Transverse colon (tissue), 4 donors: ENCODE data around the gene NNMT. TPM values are rescaled to one million over a fixed set of nuclear protein-coding genes. Genes with fewer than 3 reads are reported as not detected.

Experiments used
- DNase-seq: peaks from one replicate; pipeline ENCODE4 v3.0.0-alpha.2; 2019
- H3K27ac ChIP-seq, 4 donors: fragments of 200-600 bp; sonication (generic); 2 replicates each; pipeline ENCODE4 v1.5.1; 2016 to 2018; ENCODE audit warnings: inconsistent platforms in 4 of 4
- H3K27me3 ChIP-seq: fragments of 200-600 bp; sonication (generic); 2 replicates; pipeline ENCODE4 v1.5.1; 2017; ENCODE audit warnings: inconsistent platforms
- H3K36me3 ChIP-seq, 4 donors: fragments of 200-600 bp; sonication (generic); 2 replicates each; pipeline ENCODE4 v1.5.1; 2017 to 2019; ENCODE audit warnings: inconsistent platforms in 4 of 4
- H3K4me1 ChIP-seq, 4 donors: fragments of 200-600 bp; sonication (generic); 2 replicates each; pipeline ENCODE4 v1.5.1; 2017 to 2020; ENCODE audit warnings: inconsistent platforms in 4 of 4
- H3K4me3 ChIP-seq, 4 donors: fragments of 200-600 bp; sonication (generic); 1 replicate in 1 of 4; 2 replicates in 3 of 4; pipeline versions ENCODE4 v1.5.1 to v1.6.1; 2017 to 2019; ENCODE audit warnings: inconsistent platforms in 4 of 4
- H3K9me3 ChIP-seq, 2 donors: fragments of 200-600 bp; sonication (generic); 2 replicates each; pipeline ENCODE4 v1.5.1; 2017 to 2019; ENCODE audit warnings: inconsistent platforms in 2 of 2
- EP300 ChIP-seq: sonication (generic); formaldehyde crosslinking; IDR thresholded peaks from one replicate; pipeline ENCODE4 v1.6.1; 2017; ENCODE audit warnings: antibody characterized with exemption, low read depth
- POLR2A ChIP-seq: fragments of 450-650 bp; IDR thresholded peaks from one replicate; pipeline ENCODE4 v1.6.1; 2016; ENCODE audit warnings: antibody characterized with exemption, mild to moderate bottlenecking, moderate library complexity
- POLR2AphosphoS5 ChIP-seq, 3 donors: sonication (generic); formaldehyde crosslinking; IDR thresholded peaks; one replicate each; pipeline ENCODE4 v1.6.1; 2016; ENCODE audit warnings: antibody characterized with exemption in 3 of 3
- WGBS, 2 donors: methylation state at CpG; one replicate each; pipeline ENCODE4 v1.1.5; 2018; ENCODE audit warnings: low coverage in 1 of 2; 5-methylcytosine and 5-hydroxymethylcytosine counted together
- in situ Hi-C, 4 donors: fragments of 200-750 bp; cut with MboI; loops; one replicate each; pipeline versions ENCODE4 v1.15.0 to v1.15.1; 2017; ENCODE audit warnings: low sequenced_read_pairs in 3 of 4, low pct_ligation_motif_present in 1 of 4, low pct_unique_long_range_greater_than_20kb in 1 of 4
- intact Hi-C: fragments of 100-400 bp; cut with DNase I; formaldehyde crosslinking; loops from one replicate; pipeline ENCODE4 v1.15.1; 2023; ENCODE audit warnings: low total_unique reads
- total RNA-seq, 4 donors: library from RNA; depleted of rRNA; stranded (reverse); fragments of >200 nt; gene quantifications; one replicate each; pipeline ENCODE4 v1.1.0, GENCODE V29; 2016
- TF ChIP-seq, protein P1 (sequence below), 5 experiments: fragments of 200-600 bp in 3 of 5; fragments of 450-650 bp in 2 of 5; sonication (generic) in 3 of 5; IDR thresholded peaks; 1 replicate in 2 of 5; 2 replicates in 3 of 5; pipeline ENCODE4 v1.5.1; 2016 to 2017; ENCODE audit warnings: antibody characterized with exemption in 5 of 5, inconsistent platforms in 3 of 5, mild to moderate bottlenecking in 2 of 5, moderate library complexity in 1 of 5

NNMT gene
- total RNA-seq, 4 donors from 2014 or later: 37.8 to 385 (median 179) TPM

DNA sequence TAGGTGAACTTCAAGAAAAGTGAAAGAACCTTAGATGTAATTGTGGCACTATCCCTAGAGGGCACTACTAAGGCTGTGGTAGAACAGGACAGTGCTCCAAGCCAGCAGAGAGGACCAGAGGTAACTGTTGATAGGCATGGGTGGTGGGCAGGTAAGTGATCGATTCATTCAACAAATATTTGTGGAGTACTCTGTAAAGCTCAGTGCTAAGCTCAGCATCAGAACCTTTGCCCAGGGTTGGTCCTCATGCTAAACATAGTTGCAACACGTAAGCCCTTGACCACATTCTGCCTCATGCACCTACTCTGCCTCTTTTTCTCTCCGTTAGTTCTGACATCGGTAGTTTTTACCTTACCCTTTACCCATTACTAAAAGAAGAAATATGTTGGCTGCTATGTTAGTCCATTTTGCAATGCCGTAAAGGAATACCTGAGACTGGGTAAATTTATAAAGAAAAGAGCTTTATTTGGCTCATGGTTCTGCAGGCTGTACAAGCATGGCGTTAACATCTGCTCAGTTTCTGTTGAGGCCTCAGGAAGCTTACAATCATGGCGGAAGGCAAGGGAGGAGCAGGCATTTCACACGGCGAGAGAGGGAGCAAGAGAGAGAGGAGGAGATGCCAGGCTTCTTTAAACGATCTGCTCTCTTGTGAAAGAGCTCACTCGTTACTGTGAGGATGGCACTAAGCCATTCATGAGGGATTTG, 18.4 kb upstream of the NNMT start:
- peaks cover 0 to 10% (median 3%) of the 10 kb centered on the region in 4 donors for H3K4me1 ChIP-seq
- 82 to 96% methylated on average over 4 to 11 of the region's 11 CpGs for WGBS, 2 donors
- in situ Hi-C loops: no loop called here
- no peak for DNase-seq
- no peak overlapping the region for H3K4me3 ChIP-seq
- H3K36me3 ChIP-seq: no peaks in the 10 kb centered on the region
- H3K27me3 ChIP-seq: peaks cover 4% of the 10 kb centered on the region
- no peaks in the 10 kb centered on the region for H3K9me3 ChIP-seq
- H3K27ac ChIP-seq: no peak overlapping the region
- no peak for TF ChIP-seq EP300
- no peak for TF ChIP-seq POLR2AphosphoS5 (IDR thresholded peaks at IDR 0.05)
- TF ChIP-seq, protein P1, sequence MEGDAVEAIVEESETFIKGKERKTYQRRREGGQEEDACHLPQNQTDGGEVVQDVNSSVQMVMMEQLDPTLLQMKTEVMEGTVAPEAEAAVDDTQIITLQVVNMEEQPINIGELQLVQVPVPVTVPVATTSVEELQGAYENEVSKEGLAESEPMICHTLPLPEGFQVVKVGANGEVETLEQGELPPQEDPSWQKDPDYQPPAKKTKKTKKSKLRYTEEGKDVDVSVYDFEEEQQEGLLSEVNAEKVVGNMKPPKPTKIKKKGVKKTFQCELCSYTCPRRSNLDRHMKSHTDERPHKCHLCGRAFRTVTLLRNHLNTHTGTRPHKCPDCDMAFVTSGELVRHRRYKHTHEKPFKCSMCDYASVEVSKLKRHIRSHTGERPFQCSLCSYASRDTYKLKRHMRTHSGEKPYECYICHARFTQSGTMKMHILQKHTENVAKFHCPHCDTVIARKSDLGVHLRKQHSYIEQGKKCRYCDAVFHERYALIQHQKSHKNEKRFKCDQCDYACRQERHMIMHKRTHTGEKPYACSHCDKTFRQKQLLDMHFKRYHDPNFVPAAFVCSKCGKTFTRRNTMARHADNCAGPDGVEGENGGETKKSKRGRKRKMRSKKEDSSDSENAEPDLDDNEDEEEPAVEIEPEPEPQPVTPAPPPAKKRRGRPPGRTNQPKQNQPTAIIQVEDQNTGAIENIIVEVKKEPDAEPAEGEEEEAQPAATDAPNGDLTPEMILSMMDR (IDR thresholded peaks at IDR 0.05): no peak
- no peak for TF ChIP-seq POLR2A
- intact Hi-C loops: no loop called here

DNA sequence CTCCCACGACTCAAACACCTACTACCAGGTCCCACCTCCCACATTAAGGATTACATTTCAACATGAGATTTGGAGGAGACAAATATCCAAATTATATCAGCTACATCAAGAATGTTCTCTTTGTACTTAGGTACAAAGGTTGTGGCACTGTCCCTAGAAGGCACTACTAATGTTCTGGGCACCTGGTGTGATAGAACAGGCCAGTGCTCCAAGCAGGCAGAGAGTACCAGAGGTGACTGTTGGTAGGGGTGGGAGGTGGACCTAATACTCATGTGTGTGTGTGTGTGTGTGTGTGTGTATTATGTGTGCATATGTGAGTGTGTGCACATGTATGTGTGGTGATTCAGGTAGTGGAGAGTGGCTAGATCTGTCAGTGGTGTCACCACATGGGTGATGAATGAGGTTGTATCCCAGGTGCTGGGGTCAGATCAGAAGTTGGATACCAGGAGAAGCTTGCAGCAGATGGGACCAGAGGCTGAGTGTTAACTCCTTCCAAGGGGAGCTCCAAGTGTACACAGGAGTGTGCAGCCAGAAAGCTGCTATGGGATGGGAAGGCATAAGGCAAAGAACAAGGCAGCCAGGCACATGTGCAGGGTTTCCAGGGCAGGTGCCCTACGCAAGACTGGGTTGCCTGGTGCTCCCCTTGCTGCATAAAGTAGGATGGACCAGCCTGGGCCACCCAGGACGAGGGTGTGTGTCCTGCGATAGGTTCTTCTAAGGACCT, 17.7 kb upstream of the NNMT start:
- Histone ChIP-seq H3K4me1 (peaks cover 0 to 10% (median 3%) of the 10 kb centered on the region in 4 donors), H3K9me3 (no peaks in the 10 kb centered on the region), H3K27ac (no peak overlapping the region), H3K36me3 (no peaks in the 10 kb centered on the region), H3K4me3 (no peak overlapping the region), H3K27me3 (peaks cover 3% of the 10 kb centered on the region)
- in situ Hi-C loops (no loop called here), intact Hi-C loops (no loop called here)
- 82% methylated on average over 4 of the region's 4 CpGs; no CpG with 5 or more reads in 1 of the 2 donors for WGBS, 2 donors
- no peak for TF ChIP-seq EP300
- TF ChIP-seq POLR2AphosphoS5 (IDR thresholded peaks at IDR 0.05): no peak
- DNase-seq: no peak

DNA sequence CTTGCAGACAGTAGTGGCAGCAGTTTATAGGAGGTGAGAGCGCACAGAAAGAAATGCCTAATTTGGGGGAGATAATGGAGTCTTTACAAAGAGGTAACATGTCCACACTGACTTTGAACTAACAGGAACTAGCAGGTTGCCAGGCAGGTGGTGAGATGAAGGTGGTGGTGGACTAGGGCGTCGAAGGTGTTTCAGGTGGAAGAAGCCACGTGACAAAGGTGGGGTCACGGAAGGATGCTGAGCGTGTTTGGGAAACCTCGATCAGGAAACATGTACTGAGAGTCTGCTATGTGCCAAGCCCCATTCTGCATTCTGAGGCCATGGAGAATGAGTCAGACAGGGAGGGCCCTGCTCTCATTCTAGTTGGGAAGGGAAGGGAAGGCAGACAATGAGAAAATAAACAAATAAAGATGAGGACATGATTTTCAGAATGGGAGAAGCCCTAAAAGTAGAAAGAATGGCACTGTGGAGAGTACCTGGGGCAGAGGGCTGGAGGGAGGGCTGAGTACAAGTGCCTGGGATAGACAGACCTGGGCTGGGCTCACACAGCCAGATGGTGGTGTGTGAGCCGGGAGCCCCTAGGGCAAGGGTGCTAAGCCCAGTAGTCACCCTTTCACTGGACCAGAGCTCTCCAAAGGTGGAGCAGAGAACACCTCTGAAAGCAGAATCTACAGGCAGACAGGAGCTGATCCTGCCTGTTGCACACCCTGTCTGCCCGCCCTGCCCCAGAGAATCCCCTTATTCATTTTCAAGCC, 16.2 kb upstream of the NNMT start:
- no peak for DNase-seq
- 77 to 79% methylated on average over 5 to 9 of the region's 9 CpGs for WGBS, 2 donors
- in situ Hi-C loops: no loop called here

DNA sequence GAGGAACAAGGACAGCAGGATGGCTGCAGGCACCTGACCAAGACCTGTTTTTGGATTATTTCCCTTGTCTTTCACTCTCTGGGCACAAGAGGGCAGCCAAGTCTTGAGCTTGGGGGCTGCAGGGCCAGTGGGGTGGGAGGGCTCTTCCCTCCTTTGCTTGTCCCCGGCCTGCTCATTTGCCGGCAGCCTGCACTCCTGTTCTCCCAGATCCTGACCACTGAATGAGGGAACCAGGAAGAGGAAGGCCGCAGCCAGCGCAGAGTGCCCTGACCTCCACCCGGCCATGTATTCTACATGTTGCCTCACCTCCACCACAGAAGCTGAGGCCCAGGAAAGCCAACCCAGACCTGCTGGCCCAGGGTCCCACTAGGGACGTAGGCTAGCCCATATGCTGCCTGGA, 15.5 kb upstream of the NNMT start:
- H3K9me3 ChIP-seq: no peaks in the 10 kb centered on the region
- 41% methylated on average over 6 of the region's 6 CpGs; no CpG with 5 or more reads in 1 of the 2 donors for WGBS, 2 donors
- DNase-seq: no peak
- no peaks in the 10 kb centered on the region for H3K27me3 ChIP-seq
- H3K4me3 ChIP-seq: no peak overlapping the region
- TF ChIP-seq POLR2AphosphoS5 (IDR thresholded peaks at IDR 0.05) (no peak), EP300 (no peak), POLR2A (no peak)
- TF ChIP-seq, protein P1 (IDR thresholded peaks at IDR 0.05): peak; percentile 43 to 50 (median 48)
- peaks cover 0 to 15% (median 3%) of the 10 kb centered on the region in 4 donors for H3K4me1 ChIP-seq
- in situ Hi-C loops: no loop called here
- intact Hi-C loops: loop anchor here (5.0 kb wide), 1 partner anchor 482 kb away; no protein-coding TSS in a partner anchor
- H3K36me3 ChIP-seq: no peaks in the 10 kb centered on the region
- peak overlapping the region in 1 of 4 donors; percentile 21 for H3K27ac ChIP-seq

More for the DNA sequence above, 16.2 kb upstream of the NNMT start:
- intact Hi-C loops: loop anchor here (5.0 kb wide), 1 partner anchor 482 kb away; no protein-coding TSS in a partner anchor
- TF ChIP-seq, protein P1 (IDR thresholded peaks at IDR 0.05): no peak
- TF ChIP-seq EP300: no peak
- TF ChIP-seq POLR2AphosphoS5 (IDR thresholded peaks at IDR 0.05): no peak
- TF ChIP-seq POLR2A: no peak
- H3K36me3 ChIP-seq: no peaks in the 10 kb centered on the region
- H3K9me3 ChIP-seq: no peaks in the 10 kb centered on the region
- no peaks in the 10 kb centered on the region for H3K27me3 ChIP-seq
- H3K4me1 ChIP-seq: peaks cover 0 to 15% (median 3%) of the 10 kb centered on the region in 4 donors
- peak overlapping the region in 1 of 4 donors; percentile 23 for H3K27ac ChIP-seq
- no peak overlapping the region for H3K4me3 ChIP-seq
